IPS-18a (cell line): ENCODE measurements around the gene KRTAP12-4.
"Not testable (repeated sequence)": the region's sequence is repeated elsewhere in the genome, so short reads cannot be mapped to it uniquely, and the experiment has no call there.

Experiments used
- H3K27ac ChIP-seq: one replicate; pipeline ENCODE4 v1.5.1; 2013; ENCODE audit warnings: low read length
- H3K27me3 ChIP-seq: one replicate; pipeline ENCODE4 v1.6.1; 2013; ENCODE audit warnings: mild to moderate bottlenecking, low read length; ENCODE audit not compliant: control insufficient read depth, insufficient read depth
- H3K36me3 ChIP-seq: one replicate; pipeline ENCODE4 v1.6.1; 2013; ENCODE audit warnings: low read depth, low read length; ENCODE audit not compliant: control insufficient read depth
- H3K4me1 ChIP-seq: one replicate; pipeline ENCODE4 v1.6.1; 2013; ENCODE audit warnings: low read depth, low read length; ENCODE audit not compliant: control insufficient read depth
- H3K4me3 ChIP-seq: one replicate; pipeline ENCODE4 v1.5.1; 2013; ENCODE audit warnings: low read length
- H3K9ac ChIP-seq: one replicate; pipeline ENCODE4 v1.6.1; 2013; ENCODE audit warnings: mild to moderate bottlenecking, low read length, moderate library complexity
- H3K9me3 ChIP-seq: one replicate; pipeline ENCODE4 v1.6.1; 2013; ENCODE audit warnings: low read depth, low read length; ENCODE audit not compliant: control insufficient read depth

The KRTAP12-4 gene

GRCh38 chr21:44685050-44685449, 30.6 kb upstream of the KRTAP12-4 start:
- H3K4me1 ChIP-seq = peaks cover 13% of the 10 kb centered on the region
- H3K9ac ChIP-seq, H3K36me3 ChIP-seq, H3K27me3 ChIP-seq, H3K9me3 ChIP-seq, H3K4me3 ChIP-seq, H3K27ac ChIP-seq: not testable (repeated sequence)

GRCh38 chr21:44684483-44684882, 30.0 kb upstream of the KRTAP12-4 start:
- H3K36me3 ChIP-seq = no peaks in the 10 kb centered on the region
- H3K4me3 ChIP-seq = no peak overlapping the region
- H3K9me3 ChIP-seq = no peaks in the 10 kb centered on the region
- H3K4me1 ChIP-seq = peaks cover 13% of the 10 kb centered on the region
- no peaks in the 10 kb centered on the region for H3K27me3 ChIP-seq
- H3K9ac ChIP-seq = no peak overlapping the region
- no peak overlapping the region for H3K27ac ChIP-seq

- no peak overlapping the region for H3K4me3 ChIP-seq
- H3K9ac ChIP-seq = no peak overlapping the region
- H3K9me3 ChIP-seq = no peaks in the 10 kb centered on the region
- H3K36me3 ChIP-seq = no peaks in the 10 kb centered on the region
- H3K4me1 ChIP-seq = peaks cover 13% of the 10 kb centered on the region
- no peaks in the 10 kb centered on the region for H3K27me3 ChIP-seq
- H3K27ac ChIP-seq = no peak overlapping the region
These were observed 29.6 kb upstream of the KRTAP12-4 start for GRCh38 chr21:44684077-44684476.

GRCh38 chr21:44682580-44683151, 28.2 kb upstream of the KRTAP12-4 start:
- H3K9me3 ChIP-seq = no peaks in the 10 kb centered on the region
- no peak overlapping the region for H3K4me3 ChIP-seq
- no peaks in the 10 kb centered on the region for H3K27me3 ChIP-seq
- peaks cover 13% of the 10 kb centered on the region for H3K4me1 ChIP-seq
- no peak overlapping the region for H3K9ac ChIP-seq
- no peaks in the 10 kb centered on the region for H3K36me3 ChIP-seq
- no peak overlapping the region for H3K27ac ChIP-seq

- Histone ChIP-seq H3K9me3 (no peaks in the 10 kb centered on the region), H3K27ac (no peak within 1 kb of the TSS), H3K4me1 (peaks cover 11% of the 10 kb centered on the region), H3K9ac (no peak within 1 kb of the TSS), H3K36me3 (no peaks in the 10 kb centered on the region), H3K27me3 (no peaks in the 10 kb centered on the region), H3K4me3 (no peak within 1 kb of the TSS)
These were observed 27.6 kb upstream of the KRTAP12-4 start, which contains the start of gene KRTAP12-1 for GRCh38 chr21:44681861-44682579. TSS of gene KRTAP12-1 (minus strand) at chr21:44682163. CDS start at chr21:44682123, 40 bp downstream.

GRCh38 chr21:44681152-44681551, 26.7 kb upstream of the KRTAP12-4 start:
- H3K27ac ChIP-seq = no peak overlapping the region
- H3K4me1 ChIP-seq = peaks cover 5% of the 10 kb centered on the region
- no peaks in the 10 kb centered on the region for H3K36me3 ChIP-seq
- H3K9me3 ChIP-seq = no peaks in the 10 kb centered on the region
- H3K4me3 ChIP-seq = no peak overlapping the region
- H3K27me3 ChIP-seq = no peaks in the 10 kb centered on the region
- no peak overlapping the region for H3K9ac ChIP-seq

- Histone ChIP-seq H3K4me1 (no peaks in the 10 kb centered on the region), H3K36me3 (no peaks in the 10 kb centered on the region), H3K9ac (no peak overlapping the region), H3K27ac (no peak overlapping the region), H3K27me3 (no peaks in the 10 kb centered on the region), H3K4me3 (no peak overlapping the region), H3K9me3 (no peaks in the 10 kb centered on the region)
These were observed 23.4 kb upstream of the KRTAP12-4 start for GRCh38 chr21:44677881-44678280.

- Histone ChIP-seq H3K36me3 (no peaks in the 10 kb centered on the region), H3K27me3 (no peaks in the 10 kb centered on the region), H3K9me3 (peaks cover 4% of the 10 kb centered on the region), H3K27ac (no peak overlapping the region), H3K4me1 (no peaks in the 10 kb centered on the region), H3K9ac (no peak overlapping the region), H3K4me3 (no peak overlapping the region)
These were observed 17.5 kb upstream of the KRTAP12-4 start for GRCh38 chr21:44671911-44672310.

- peaks cover 4% of the 10 kb centered on the region for H3K9me3 ChIP-seq
- no peak overlapping the region for H3K27ac ChIP-seq
- H3K27me3 ChIP-seq = no peaks in the 10 kb centered on the region
- H3K36me3 ChIP-seq = no peaks in the 10 kb centered on the region
- H3K4me1 ChIP-seq = no peaks in the 10 kb centered on the region
- H3K9ac ChIP-seq = no peak overlapping the region
- no peak overlapping the region for H3K4me3 ChIP-seq
These were observed 16.4 kb upstream of the KRTAP12-4 start for GRCh38 chr21:44670642-44671432.

- Histone ChIP-seq H3K9ac (no peak overlapping the region), H3K9me3 (peaks cover 4% of the 10 kb centered on the region)
These were observed 13.2 kb upstream of the KRTAP12-4 start for GRCh38 chr21:44667612-44668011.

GRCh38 chr21:44666401-44667320, 12.2 kb upstream of the KRTAP12-4 start, which contains the start of gene KRTAP12-2:
TSS of gene KRTAP12-2 (minus strand) at chr21:44666927. CDS start at chr21:44666886, 41 bp downstream.
- Histone ChIP-seq H3K27me3 (no peaks in the 10 kb centered on the region), H3K9me3 (peaks cover 4% of the 10 kb centered on the region), H3K9ac (no peak within 1 kb of the TSS), H3K27ac (no peak within 1 kb of the TSS), H3K4me1 (peaks cover 6% of the 10 kb centered on the region), H3K4me3 (no peak within 1 kb of the TSS), H3K36me3 (no peaks in the 10 kb centered on the region)

More at GRCh38 chr21:44667612-44668011, 13.2 kb upstream of the KRTAP12-4 start:
- Histone ChIP-seq H3K4me3 (no peak overlapping the region), H3K27ac (no peak overlapping the region), H3K27me3 (no peaks in the 10 kb centered on the region), H3K36me3 (no peaks in the 10 kb centered on the region), H3K4me1 (no peaks in the 10 kb centered on the region)
